ENCODE results near the gene PAPPA.

GRCh38 chr9:116144555-116144954, 9.0 kb upstream of the PAPPA start:
- TF ChIP-seq CTCF (IDR thresholded peaks at IDR 0.05; ENCODE audit: low read depth, low read length) (no peak), POLR2A (IDR thresholded peaks at IDR 0.05; ENCODE audit: extremely low read depth, insufficient read length) (no peak), MAX (IDR thresholded peaks at IDR 0.05; ENCODE audit: low read depth, low read length) (no peak), MYC (IDR thresholded peaks at IDR 0.05; ENCODE audit: low read depth, low read length) (no peak)
